IMR-90 (cell line): Measurements from ENCODE around the gene MMAB. TPM values are rescaled to one million over a fixed set of nuclear protein-coding genes. Genes with fewer than 3 reads are reported as not detected.

Source experiments
- ATAC-seq: fragments of 200-7000 bp; cut with Tn5 transposase; 2 replicates; pipeline ENCODE4 v1.9.1; 2020; ENCODE audit warnings: low read depth, mild to moderate bottlenecking, moderate library complexity
- BruUV-seq: library from RNA; stranded (reverse); fragments of 400-500 nt; replicated peaks from 2 replicates; lab custom pipeline; 2021; lab: Mats Ljungman, UMichigan
- CTCF ChIA-PET: fragments of 300-600 bp; formaldehyde crosslinking; extraction: SDS; loops from one replicate; lab custom pipeline; 2021; ENCODE audit warnings: antibody characterized with exemption; lab: Yijun Ruan, JAX
- POLR2A ChIA-PET: fragments of 300-600 bp; sonication (Branson Sonifier 250); formaldehyde crosslinking; loops from one replicate; lab custom pipeline; 2022; ENCODE audit warnings: antibody characterized with exemption; ENCODE audit not compliant: unreplicated experiment; lab: Charles Lee
- DNase-seq: peaks from one replicate; pipeline ENCODE4 v3.0.0; 2013
- H2AFZ ChIP-seq: replicated peaks from 2 replicates; pipeline ENCODE3; 2013; ENCODE audit warnings: low read length, mild to moderate bottlenecking; ENCODE audit not compliant: poor library complexity
- H2AK5ac ChIP-seq: 2 replicates; pipeline ENCODE4 v1.6.1; 2013; ENCODE audit warnings: low read depth, low read length, inconsistent platforms
- H2AK9ac ChIP-seq: replicated peaks from 2 replicates; pipeline ENCODE3; 2013; ENCODE audit warnings: mild to moderate bottlenecking, low read depth, low read length, moderate library complexity; ENCODE audit not compliant: poor library complexity
- H2BK120ac ChIP-seq: 2 replicates; pipeline ENCODE4 v1.6.1; 2013; ENCODE audit warnings: low read depth, low read length, inconsistent platforms
- H2BK15ac ChIP-seq: 3 replicates; pipeline ENCODE4 v1.6.1; 2013; ENCODE audit warnings: low read depth, low read length, inconsistent platforms
- H2BK20ac ChIP-seq: 2 replicates; pipeline ENCODE4 v1.6.1; 2013; ENCODE audit warnings: low read depth, mild to moderate bottlenecking, inconsistent platforms, low read length, moderate library complexity
- H2BK5ac ChIP-seq: 2 replicates; pipeline ENCODE4 v1.6.1; 2013; ENCODE audit warnings: mild to moderate bottlenecking, low read depth, low read length, inconsistent platforms; ENCODE audit not compliant: poor library complexity, severe bottlenecking
- H3K14ac ChIP-seq: replicated peaks from 2 replicates; pipeline ENCODE4 v1.6.1; 2013; ENCODE audit warnings: low read depth, low read length, inconsistent platforms
- H3K18ac ChIP-seq: 2 replicates; pipeline ENCODE4 v1.6.1; 2013; ENCODE audit warnings: low read depth, low read length, control low read depth
- H3K23ac ChIP-seq: 2 replicates; pipeline ENCODE4 v1.6.1; 2013; ENCODE audit warnings: low read depth, low read length, inconsistent platforms
- H3K27ac ChIP-seq: 2 replicates; pipeline ENCODE4 v1.5.1; 2013; ENCODE audit warnings: mild to moderate bottlenecking, control low read depth, low read length; ENCODE audit not compliant: insufficient read depth
- H3K27me3 ChIP-seq: 2 replicates; pipeline ENCODE4 v1.6.1; 2013; ENCODE audit warnings: low read length; ENCODE audit not compliant: control insufficient read depth, insufficient read depth
- H3K36me3 ChIP-seq: 2 replicates; pipeline ENCODE4 v1.6.1; 2013; ENCODE audit warnings: low read length, mixed read lengths; ENCODE audit not compliant: control insufficient read depth, insufficient read depth
- H3K4ac ChIP-seq: 2 replicates; pipeline ENCODE4 v1.6.1; 2013; ENCODE audit warnings: low read depth, low read length, inconsistent platforms
- H3K4me1 ChIP-seq: 2 replicates; pipeline ENCODE4 v1.6.1; 2013; ENCODE audit warnings: low read length, mixed read lengths; ENCODE audit not compliant: control insufficient read depth, insufficient read depth
- H3K4me2 ChIP-seq: 2 replicates; pipeline ENCODE4 v1.6.1; 2013; ENCODE audit warnings: low read depth, mild to moderate bottlenecking, control low read depth, low read length, moderate library complexity
- H3K4me3 ChIP-seq: 2 replicates; pipeline ENCODE4 v1.5.1; 2013; ENCODE audit warnings: low read depth, mild to moderate bottlenecking, control low read depth, low read length, moderate library complexity; ENCODE audit not compliant: insufficient read depth
- H3K56ac ChIP-seq: 2 replicates; pipeline ENCODE4 v1.6.1; 2013; ENCODE audit warnings: low read length, inconsistent platforms; ENCODE audit not compliant: insufficient read depth; ENCODE audit errors: extremely low read depth
- H3K79me1 ChIP-seq, 2 experiments: 2 replicates each; pipeline ENCODE4 v1.6.1; 2013; ENCODE audit warnings: low read length in 2 of 2, inconsistent platforms in 1 of 2, low read depth in 1 of 2
- H3K9ac ChIP-seq: 2 replicates; pipeline ENCODE4 v1.6.1; 2013; ENCODE audit warnings: low read depth, low read length, control low read depth
- H3K9me1 ChIP-seq: 2 replicates; pipeline ENCODE4 v1.6.1; 2013; ENCODE audit warnings: low read length, inconsistent platforms; ENCODE audit not compliant: insufficient read depth
- H3K9me3 ChIP-seq: 2 replicates; pipeline ENCODE4 v1.6.1; 2013; ENCODE audit warnings: low read length; ENCODE audit not compliant: control insufficient read depth, insufficient read depth
- H4K20me1 ChIP-seq: 2 replicates; pipeline ENCODE4 v1.6.1; 2013; ENCODE audit warnings: low read length, inconsistent platforms; ENCODE audit not compliant: insufficient read depth
- H4K5ac ChIP-seq: 2 replicates; pipeline ENCODE4 v1.6.1; 2013; ENCODE audit warnings: mild to moderate bottlenecking, low read depth, low read length, control low read depth
- H4K8ac ChIP-seq, 2 experiments: 2 replicates each; pipeline ENCODE4 v1.6.1; 2013; ENCODE audit warnings: low read depth in 2 of 2, low read length in 2 of 2, control low read depth in 1 of 2, inconsistent platforms in 1 of 2
- H4K91ac ChIP-seq: 2 replicates; pipeline ENCODE4 v1.6.1; 2013; ENCODE audit warnings: low read depth, low read length, inconsistent platforms; ENCODE audit not compliant: insufficient read depth
- BHLHE40 ChIP-seq: fragments of 150-350 bp; IDR thresholded peaks from 2 replicates; pipeline ENCODE4 v1.6.1; 2016; ENCODE audit warnings: mild to moderate bottlenecking, low read depth, low read length
- CHD1 ChIP-seq: IDR thresholded peaks from 2 replicates; pipeline ENCODE4 v1.6.1; 2012; ENCODE audit warnings: low read depth, low read length, improper control_type of control experiment
- ELK1 ChIP-seq: fragments of 150-350 bp; IDR thresholded peaks from 2 replicates; pipeline ENCODE4 v1.6.1; 2016; ENCODE audit warnings: low read depth, mild to moderate bottlenecking, low read length, moderate library complexity, borderline replicate concordance
- MAFK ChIP-seq: IDR thresholded peaks from 2 replicates; pipeline ENCODE4 v1.6.1; 2012; ENCODE audit warnings: low read depth, low read length, improper control_type of control experiment
- MAZ ChIP-seq: IDR thresholded peaks from 2 replicates; pipeline ENCODE4 v1.6.1; 2012; ENCODE audit warnings: low read depth, mild to moderate bottlenecking, low read length, improper control_type of control experiment, moderate library complexity, borderline replicate concordance
- MXI1 ChIP-seq: IDR thresholded peaks from 2 replicates; pipeline ENCODE4 v1.6.1; 2012; ENCODE audit warnings: low read depth, mild to moderate bottlenecking, low read length, moderate library complexity, borderline replicate concordance
- NFE2L2 ChIP-seq: fragments of 150-350 bp; IDR thresholded peaks from 2 replicates; pipeline ENCODE4 v1.6.1; 2016; ENCODE audit warnings: low read depth, mild to moderate bottlenecking, low read length
- POLR2A ChIP-seq: IDR thresholded peaks from 2 replicates; pipeline ENCODE4 v1.6.1; 2012; ENCODE audit warnings: mild to moderate bottlenecking, low read depth, low read length
- RAD21 ChIP-seq: IDR thresholded peaks from 2 replicates; pipeline ENCODE4 v1.6.1; 2012; ENCODE audit warnings: low read length, improper control_type of control experiment
- RCOR1 ChIP-seq: IDR thresholded peaks from 2 replicates; pipeline ENCODE4 v1.6.1; 2012; ENCODE audit warnings: mild to moderate bottlenecking, low read length, improper control_type of control experiment; ENCODE audit not compliant: insufficient replicate concordance
- RFX5 ChIP-seq: IDR thresholded peaks from 2 replicates; pipeline ENCODE4 v1.8.0; 2012; ENCODE audit warnings: low read depth, mild to moderate bottlenecking, low read length, moderate library complexity
- SMC3 ChIP-seq: fragments of 150-350 bp; IDR thresholded peaks from 2 replicates; pipeline ENCODE4 v1.6.1; 2016; ENCODE audit warnings: low read depth, mild to moderate bottlenecking, antibody characterized with exemption, low read length, moderate library complexity
- USF2 ChIP-seq: fragments of 150-350 bp; IDR thresholded peaks from 2 replicates; pipeline ENCODE4 v1.6.1; 2017; ENCODE audit warnings: mild to moderate bottlenecking, antibody characterized with exemption, low read length, low read depth
- WGBS, 2 experiments: methylation state at CpG; one replicate each; pipeline versions ENCODE4 v1.1.5 to v1.1.7; 2013; ENCODE audit warnings: missing lambda C conversion rate in 2 of 2; ENCODE audit not compliant: insufficient read length in 1 of 2; ENCODE audit errors: extremely low coverage in 2 of 2; 5-methylcytosine and 5-hydroxymethylcytosine counted together
- dilution Hi-C: fragments of 300-500 bp; cut with HindIII; formaldehyde crosslinking; loops from one replicate; pipeline ENCODE4 v1.14.3; 2018; ENCODE audit warnings: low sequenced_read_pairs; ENCODE audit not compliant: unreplicated experiment
- in situ Hi-C: fragments of 300-500 bp; cut with MboI; formaldehyde crosslinking; loops from 3 replicates; pipeline ENCODE4 v1.14.3; 2019; ENCODE audit warnings: low sequenced_read_pairs, inconsistent platforms, mixed read lengths
- intact Hi-C: fragments of 100-400 bp; cut with micrococcal nuclease; formaldehyde crosslinking; loops from 2 replicates; pipeline ENCODE4 v1.10.0; 2022
- polyA plus RNA-seq, 3 experiments: library from polyadenylated mRNA; depleted of rRNA; stranded (reverse); fragments of >200 nt; gene quantifications; 2 replicates each; pipeline ENCODE4 v1.2.3, GENCODE V29; 2012; ENCODE audit warnings: low replicate concordance in 1 of 3
- total RNA-seq: library from RNA; depleted of rRNA; stranded (reverse); fragments of >200 nt; gene quantifications from 2 replicates; pipeline ENCODE4 v1.2.3, GENCODE V29; 2012
- TF ChIP-seq, protein P1 (sequence below): conservative IDR thresholded peaks from 2 replicates; pipeline ENCODE4 v1.5.1; 2012; ENCODE audit warnings: mild to moderate bottlenecking, low read depth, low read length, improper control_type of control experiment

The MMAB gene
- total and polyA plus RNA-seq, 2 of the 4 experiments (the other 2 are of a cell fraction), result 16.5 to 16.9 TPM

- dilution Hi-C loops (no loop called here), in situ Hi-C loops (no loop called here), intact Hi-C loops (loop anchor here (1.0 to 5.0 kb wide), 4 partner anchors 79 to 247 kb away; partner anchors contain the start of gene FAM222A)
- H2AK5ac ChIP-seq, result no peak overlapping the region
- no peak overlapping the region for H3K27ac ChIP-seq
- no peak overlapping the region for H3K23ac ChIP-seq
- no peaks in the 10 kb centered on the region for H3K79me1 ChIP-seq
- no TSS peak for BruUV-seq
- CTCF ChIA-PET, result interaction anchor here (0.7 to 3.3 kb wide), 18 partner anchors 8 to 248 kb away, joined by 3 to 36 read pairs (median 4); partner anchors contain the start of genes MMAB and MVK
- no peaks in the 10 kb centered on the region for H3K36me3 ChIP-seq
- no peak overlapping the region for H3K14ac ChIP-seq
- no peak overlapping the region for H3K9ac ChIP-seq
- peaks cover 3% of the 10 kb centered on the region; the same call in 1 of the 2 replicates for H3K9me1 ChIP-seq
- no peak overlapping the region; the same call in 1 of the 2 replicates for H3K4me2 ChIP-seq
- no peak overlapping the region for H2BK20ac ChIP-seq
- ATAC-seq (peak; percentile 7), DNase-seq (no peak)
- TF ChIP-seq CHD1 (no peak), ELK1 (no peak), MAZ (no peak), MAFK (no peak), RFX5 (no peak), NFE2L2 (no peak), BHLHE40 (no peak), MXI1 (no peak), RCOR1 (no peak), POLR2A (no peak), RAD21 (no peak), USF2 (no peak), SMC3 (no peak)
- TF ChIP-seq, protein P1, sequence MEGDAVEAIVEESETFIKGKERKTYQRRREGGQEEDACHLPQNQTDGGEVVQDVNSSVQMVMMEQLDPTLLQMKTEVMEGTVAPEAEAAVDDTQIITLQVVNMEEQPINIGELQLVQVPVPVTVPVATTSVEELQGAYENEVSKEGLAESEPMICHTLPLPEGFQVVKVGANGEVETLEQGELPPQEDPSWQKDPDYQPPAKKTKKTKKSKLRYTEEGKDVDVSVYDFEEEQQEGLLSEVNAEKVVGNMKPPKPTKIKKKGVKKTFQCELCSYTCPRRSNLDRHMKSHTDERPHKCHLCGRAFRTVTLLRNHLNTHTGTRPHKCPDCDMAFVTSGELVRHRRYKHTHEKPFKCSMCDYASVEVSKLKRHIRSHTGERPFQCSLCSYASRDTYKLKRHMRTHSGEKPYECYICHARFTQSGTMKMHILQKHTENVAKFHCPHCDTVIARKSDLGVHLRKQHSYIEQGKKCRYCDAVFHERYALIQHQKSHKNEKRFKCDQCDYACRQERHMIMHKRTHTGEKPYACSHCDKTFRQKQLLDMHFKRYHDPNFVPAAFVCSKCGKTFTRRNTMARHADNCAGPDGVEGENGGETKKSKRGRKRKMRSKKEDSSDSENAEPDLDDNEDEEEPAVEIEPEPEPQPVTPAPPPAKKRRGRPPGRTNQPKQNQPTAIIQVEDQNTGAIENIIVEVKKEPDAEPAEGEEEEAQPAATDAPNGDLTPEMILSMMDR, result no peak
- H3K18ac ChIP-seq, result no peak overlapping the region
- no peaks in the 10 kb centered on the region for H3K9me3 ChIP-seq
- peaks cover 2% of the 10 kb centered on the region; the same call in 1 of the 2 replicates for H3K4me1 ChIP-seq
- peak overlapping the region; percentile 73 for H2AK9ac ChIP-seq
- H4K8ac ChIP-seq, result no peak overlapping the region; a peak in 1 of 4 replicates
- H3K4me3 ChIP-seq, result no peak overlapping the region
- H4K91ac ChIP-seq, result no peak overlapping the region
- 61% methylated on average over 2 of the region's 11 CpGs; no CpG with 5 or more reads in 1 of the 2 experiments for WGBS, 2 experiments
- no peak overlapping the region for H3K4ac ChIP-seq
- H2BK15ac ChIP-seq, result no peak overlapping the region
- H2BK120ac ChIP-seq, result no peak overlapping the region; the same call in 1 of the 2 replicates
- POLR2A ChIA-PET, result no interaction called here
- peak overlapping the region; percentile 92 for H2AFZ ChIP-seq
- peaks cover 2% of the 10 kb centered on the region; the same call in 1 of the 2 replicates for H3K27me3 ChIP-seq
- H2BK5ac ChIP-seq, result no peak overlapping the region
- H4K20me1 ChIP-seq, result no peaks in the 10 kb centered on the region
- H3K56ac ChIP-seq, result no peak overlapping the region
- H4K5ac ChIP-seq, result no peak overlapping the region
Observed at GRCh38 chr12:109597414-109597794, 24.1 kb upstream of the MMAB start.
